ENCODE results near the gene ZNF664.
A peak's percentile ranks its signal among the peaks of the same experiment; 100 is the strongest.

Gene ZNF664

DNA sequence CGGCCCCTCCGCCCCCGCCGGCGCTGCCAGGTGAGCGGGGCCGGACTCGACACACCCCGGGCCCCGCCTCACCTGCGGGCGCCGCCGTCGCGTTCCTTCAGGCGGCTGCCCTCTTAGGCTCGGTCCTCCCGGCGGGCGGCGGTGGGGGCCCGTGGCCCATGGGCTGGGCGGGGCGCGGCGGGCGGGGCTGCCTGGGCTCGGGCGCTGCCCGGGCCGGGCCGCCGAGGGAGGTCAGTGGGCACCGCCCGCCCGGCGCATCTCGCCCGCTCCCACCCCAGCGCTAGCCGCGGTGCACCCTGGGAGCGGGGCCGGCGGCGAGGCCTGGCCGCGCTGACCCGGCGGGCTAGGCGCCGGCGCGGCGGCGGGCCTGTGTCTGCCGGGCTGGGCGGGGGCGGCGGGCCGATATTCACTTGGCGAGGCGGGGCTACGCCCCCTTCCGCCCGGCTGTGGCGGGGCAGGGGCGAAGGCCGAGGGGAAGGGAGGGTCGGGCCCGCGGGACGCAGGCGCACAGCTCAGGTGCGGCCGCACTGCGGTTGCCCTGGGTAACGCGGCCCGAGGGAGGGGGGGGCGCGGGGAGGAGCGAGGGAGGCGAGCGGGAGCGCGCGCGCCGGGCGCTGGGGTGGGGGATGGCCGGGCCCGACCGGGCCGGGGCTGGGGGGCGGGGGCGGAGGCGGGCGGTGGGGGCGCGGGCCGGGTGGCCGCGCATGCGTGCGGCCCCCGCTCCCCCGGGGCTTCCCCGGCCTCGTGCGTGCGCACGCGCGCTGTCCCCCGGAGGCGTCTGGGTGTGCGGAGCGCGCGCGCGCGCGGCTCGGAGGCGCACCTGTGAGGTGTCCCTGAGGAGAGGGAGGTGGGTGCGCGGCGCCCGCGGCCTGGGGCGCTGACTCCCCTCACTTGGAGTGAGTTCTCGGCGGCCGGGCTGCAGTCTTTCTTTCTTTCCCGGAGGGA, at the start of gene ZNF664, which contains the start of gene CCDC92:
TSS of gene ZNF664 (plus strand) at position 759 of the 945 bp plus-strand sequence. CDS start 38,930 bp downstream, outside the sequence.
TSS of gene CCDC92 (minus strand) at position 375 of the 945 bp plus-strand sequence. CDS start 28,526 bp downstream, outside the sequence.
- H3K4me1 ChIP-seq (ENCODE audit: control insufficient read depth in 2 of 2, insufficient read depth in 2 of 2, low read length in 2 of 2), result peaks cover 11 to 12% of the 10 kb centered on the region in 2 donors
- no peaks in the 10 kb centered on the region for H3K9me3 ChIP-seq (ENCODE audit: control insufficient read depth in 2 of 2, low read length in 2 of 2)
- peak within 1 kb of the TSS; percentile 82 to 90 for H3K27ac ChIP-seq (ENCODE audit: low read depth in 2 of 2, low read length in 2 of 2)
- H3K4me3 ChIP-seq (ENCODE audit: low read length in 2 of 2), result peak within 1 kb of the TSS; percentile 87 to 88
- H3K27me3 ChIP-seq (ENCODE audit: control insufficient read depth in 2 of 2, insufficient read depth in 2 of 2, low read length in 2 of 2), result no peaks in the 10 kb centered on the region
- H3K36me3 ChIP-seq (ENCODE audit: control insufficient read depth in 2 of 2, insufficient read depth in 2 of 2, low read length in 2 of 2), result peaks cover 4 to 10% of the 10 kb centered on the region in 2 donors
- H3K9ac ChIP-seq (ENCODE audit: low read depth in 1 of 2, low read length in 2 of 2), result peak within 1 kb of the TSS; percentile 85 to 87

DNA sequence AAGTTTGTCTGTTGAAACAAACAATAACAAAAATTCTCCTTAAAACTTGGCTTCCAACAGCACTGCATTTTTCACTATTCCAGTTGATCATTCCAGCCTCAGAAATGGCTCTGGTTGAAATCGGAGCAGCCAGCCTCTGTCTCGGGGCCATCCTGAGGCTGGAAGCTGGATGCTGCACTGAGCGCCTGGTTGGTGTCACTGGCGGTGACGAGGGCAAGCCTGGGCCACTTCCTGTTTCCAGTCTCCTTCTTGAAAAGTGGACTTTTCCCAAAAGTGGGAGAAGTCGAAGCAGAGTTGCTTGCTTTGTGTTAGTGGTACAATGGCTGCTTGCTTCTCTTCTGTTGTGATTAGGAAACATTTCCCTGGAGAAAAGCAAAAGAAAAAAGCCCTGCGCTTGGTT, 49.1 kb upstream of the ZNF664 start:
- H3K9ac ChIP-seq (ENCODE audit: low read depth in 1 of 2, low read length in 2 of 2), result no peak overlapping the region

DNA sequence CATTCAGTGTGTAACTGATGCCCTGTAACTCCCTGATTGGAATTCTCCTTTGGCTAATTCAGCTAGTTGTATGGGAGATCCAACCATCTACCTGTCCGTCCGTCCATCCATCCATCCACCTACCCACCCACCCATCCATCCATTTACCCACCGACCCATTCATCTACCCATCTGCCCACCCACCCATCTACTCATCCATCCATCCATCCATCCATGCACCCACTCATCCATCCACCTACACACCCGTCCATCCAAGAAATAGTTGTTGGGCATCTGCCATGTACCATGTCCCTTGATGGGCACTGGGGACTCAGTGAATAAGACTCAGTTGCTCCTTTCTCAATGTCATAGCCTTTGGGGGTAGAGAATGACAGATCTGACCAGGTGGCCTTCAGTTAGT, 48.5 kb upstream of the ZNF664 start:
- H3K9ac ChIP-seq (ENCODE audit: low read depth in 1 of 2, low read length in 2 of 2), result no peak overlapping the region
- H3K36me3 ChIP-seq (ENCODE audit: control insufficient read depth in 2 of 2, insufficient read depth in 2 of 2, low read length in 2 of 2), result no peaks in the 10 kb centered on the region
- no peak overlapping the region for H3K27ac ChIP-seq (ENCODE audit: low read depth in 2 of 2, low read length in 2 of 2)
- no peaks in the 10 kb centered on the region for H3K4me1 ChIP-seq (ENCODE audit: control insufficient read depth in 2 of 2, insufficient read depth in 2 of 2, low read length in 2 of 2)
- H3K4me3 ChIP-seq (ENCODE audit: low read length in 2 of 2), result no peak overlapping the region
- no peaks in the 10 kb centered on the region for H3K9me3 ChIP-seq (ENCODE audit: control insufficient read depth in 2 of 2, low read length in 2 of 2)
- peaks cover 0 to 6% of the 10 kb centered on the region in 2 donors for H3K27me3 ChIP-seq (ENCODE audit: control insufficient read depth in 2 of 2, insufficient read depth in 2 of 2, low read length in 2 of 2)

More for the DNA sequence above, 49.1 kb upstream of the ZNF664 start:
- Histone ChIP-seq H3K27ac (ENCODE audit: low read depth in 2 of 2, low read length in 2 of 2) (no peak overlapping the region), H3K4me1 (ENCODE audit: control insufficient read depth in 2 of 2, insufficient read depth in 2 of 2, low read length in 2 of 2) (no peaks in the 10 kb centered on the region), H3K27me3 (ENCODE audit: control insufficient read depth in 2 of 2, insufficient read depth in 2 of 2, low read length in 2 of 2) (peaks cover 0 to 6% of the 10 kb centered on the region in 2 donors), H3K4me3 (ENCODE audit: low read length in 2 of 2) (no peak overlapping the region), H3K9me3 (ENCODE audit: control insufficient read depth in 2 of 2, low read length in 2 of 2) (no peaks in the 10 kb centered on the region), H3K36me3 (ENCODE audit: control insufficient read depth in 2 of 2, insufficient read depth in 2 of 2, low read length in 2 of 2) (no peaks in the 10 kb centered on the region)

DNA sequence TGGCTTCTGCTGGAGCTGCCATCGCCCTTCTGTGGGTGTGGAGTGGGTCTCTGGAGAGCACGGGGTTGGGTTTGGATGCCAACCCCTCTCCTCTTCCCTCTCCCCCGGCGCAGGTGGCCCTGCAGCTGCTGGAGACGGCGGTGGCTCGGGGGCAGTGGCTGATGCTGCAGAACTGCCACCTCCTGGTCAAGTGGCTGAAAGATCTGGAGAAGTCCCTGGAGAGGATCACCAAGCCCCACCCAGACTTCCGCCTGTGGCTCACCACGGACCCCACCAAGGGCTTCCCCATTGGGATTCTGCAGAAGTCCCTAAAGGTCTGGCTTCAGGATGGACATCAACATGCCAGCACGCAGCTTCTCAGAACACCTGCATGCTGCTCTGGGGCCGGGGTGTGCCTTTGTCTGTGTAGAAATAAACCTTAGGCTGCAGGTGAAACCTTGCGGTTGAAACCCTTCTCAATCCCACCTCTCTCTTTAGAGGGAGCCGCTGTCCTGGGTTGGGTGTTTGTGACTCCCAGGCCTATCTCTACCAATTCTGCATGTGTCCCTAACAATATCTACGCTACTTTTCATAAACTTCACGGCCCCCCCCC, 44.6 kb upstream of the ZNF664 start:
- Histone ChIP-seq H3K9ac (ENCODE audit: low read depth in 1 of 2, low read length in 2 of 2) (no peak overlapping the region), H3K4me1 (ENCODE audit: control insufficient read depth in 2 of 2, insufficient read depth in 2 of 2, low read length in 2 of 2) (no peaks in the 10 kb centered on the region), H3K27ac (ENCODE audit: low read depth in 2 of 2, low read length in 2 of 2) (no peak overlapping the region), H3K36me3 (ENCODE audit: control insufficient read depth in 2 of 2, insufficient read depth in 2 of 2, low read length in 2 of 2) (no peaks in the 10 kb centered on the region), H3K9me3 (ENCODE audit: control insufficient read depth in 2 of 2, low read length in 2 of 2) (no peaks in the 10 kb centered on the region), H3K4me3 (ENCODE audit: low read length in 2 of 2) (no peak overlapping the region), H3K27me3 (ENCODE audit: control insufficient read depth in 2 of 2, insufficient read depth in 2 of 2, low read length in 2 of 2) (peaks cover 0 to 6% of the 10 kb centered on the region in 2 donors)

DNA sequence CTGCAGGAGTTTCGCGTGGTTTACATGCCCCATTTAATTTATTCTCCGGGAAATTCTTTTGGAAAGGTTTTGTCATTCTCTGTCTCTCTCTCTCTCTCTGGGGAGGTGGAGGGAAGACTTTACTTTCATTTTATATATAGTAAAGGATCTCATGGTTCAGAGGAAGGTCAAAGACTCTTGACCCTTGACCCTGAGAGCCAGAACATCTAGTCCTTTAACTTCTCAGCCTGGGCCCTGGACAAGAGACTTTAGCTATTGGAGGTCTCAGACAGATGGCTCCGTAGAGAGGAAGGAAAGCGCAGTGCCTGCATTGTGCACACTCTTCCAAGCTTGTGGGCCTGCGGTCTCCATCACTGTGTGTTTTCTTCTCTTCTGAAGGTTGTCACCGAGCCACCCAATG, 44.1 kb upstream of the ZNF664 start:
- Histone ChIP-seq H3K9me3 (ENCODE audit: control insufficient read depth in 2 of 2, low read length in 2 of 2) (no peaks in the 10 kb centered on the region), H3K4me3 (ENCODE audit: low read length in 2 of 2) (no peak overlapping the region), H3K36me3 (ENCODE audit: control insufficient read depth in 2 of 2, insufficient read depth in 2 of 2, low read length in 2 of 2) (no peaks in the 10 kb centered on the region)

DNA sequence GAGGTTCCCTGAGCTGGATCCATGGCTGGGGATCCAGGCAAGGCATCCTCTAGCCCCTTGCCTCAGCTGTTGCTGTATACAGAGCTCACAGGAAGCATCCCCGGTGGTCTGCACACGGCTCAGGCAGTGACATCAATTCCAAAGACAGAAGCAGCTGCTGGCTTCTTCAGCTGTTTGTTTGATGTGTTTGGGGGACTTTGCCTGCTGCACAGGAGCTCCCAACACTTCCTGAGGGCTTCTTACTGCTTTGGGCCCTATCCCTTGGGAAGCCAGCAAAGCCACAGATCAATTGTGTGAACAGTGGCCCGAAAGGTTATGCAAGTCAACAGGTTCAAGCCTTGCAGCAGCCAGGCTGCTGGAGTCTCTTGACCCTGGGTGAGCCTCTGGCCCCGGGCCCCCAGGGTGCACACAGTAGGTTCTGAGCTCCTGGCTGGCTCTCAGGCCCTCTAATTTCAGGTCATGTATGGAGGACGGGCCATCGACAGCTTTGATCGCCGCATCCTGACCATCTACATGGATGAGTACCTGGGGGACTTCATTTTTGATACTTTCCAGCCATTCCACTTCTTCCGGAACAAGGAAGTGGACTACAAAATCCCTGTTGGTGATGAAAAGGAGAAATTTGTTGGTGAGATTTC, 43.0 kb upstream of the ZNF664 start:
- H3K36me3 ChIP-seq (ENCODE audit: control insufficient read depth in 2 of 2, insufficient read depth in 2 of 2, low read length in 2 of 2), result no peaks in the 10 kb centered on the region

More for the DNA sequence above, 44.1 kb upstream of the ZNF664 start:
- no peak overlapping the region for H3K27ac ChIP-seq (ENCODE audit: low read depth in 2 of 2, low read length in 2 of 2)
- peaks cover 0 to 6% of the 10 kb centered on the region in 2 donors for H3K27me3 ChIP-seq (ENCODE audit: control insufficient read depth in 2 of 2, insufficient read depth in 2 of 2, low read length in 2 of 2)
- H3K9ac ChIP-seq (ENCODE audit: low read depth in 1 of 2, low read length in 2 of 2), result no peak overlapping the region
- no peaks in the 10 kb centered on the region for H3K4me1 ChIP-seq (ENCODE audit: control insufficient read depth in 2 of 2, insufficient read depth in 2 of 2, low read length in 2 of 2)

DNA sequence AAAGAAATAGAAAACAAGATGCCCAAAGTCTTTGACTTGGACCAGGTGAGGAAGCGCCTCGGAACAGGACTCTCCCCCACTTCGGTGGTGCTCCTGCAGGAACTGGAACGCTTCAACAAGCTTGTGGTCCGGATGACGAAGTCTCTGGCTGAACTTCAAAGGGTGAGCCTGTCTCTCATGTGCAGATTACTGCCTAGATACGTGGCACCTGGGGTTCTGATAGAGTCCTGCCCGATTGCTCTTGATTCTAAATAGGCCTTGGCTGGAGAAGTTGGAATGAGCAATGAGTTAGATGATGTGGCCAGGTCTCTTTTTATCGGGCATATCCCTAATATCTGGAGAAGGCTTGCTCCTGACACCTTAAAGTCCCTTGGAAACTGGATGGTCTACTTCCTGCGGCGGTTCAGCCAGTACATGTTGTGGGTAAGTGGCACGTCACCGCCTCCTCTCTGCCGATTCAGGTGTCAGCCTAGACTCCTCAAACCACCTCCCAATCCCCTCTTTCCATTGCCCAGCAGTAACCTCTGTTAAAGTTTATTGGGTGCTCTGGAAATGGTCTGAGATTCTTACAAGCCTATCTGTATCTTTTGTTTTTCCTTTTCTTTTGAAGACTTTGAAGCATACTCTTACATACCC, 41.2 kb upstream of the ZNF664 start:
- Histone ChIP-seq H3K27ac (ENCODE audit: low read depth in 2 of 2, low read length in 2 of 2) (no peak overlapping the region), H3K4me3 (ENCODE audit: low read length in 2 of 2) (no peak overlapping the region)

More for the DNA sequence above, 43.0 kb upstream of the ZNF664 start:
- Histone ChIP-seq H3K4me1 (ENCODE audit: control insufficient read depth in 2 of 2, insufficient read depth in 2 of 2, low read length in 2 of 2) (no peaks in the 10 kb centered on the region), H3K27ac (ENCODE audit: low read depth in 2 of 2, low read length in 2 of 2) (no peak overlapping the region), H3K4me3 (ENCODE audit: low read length in 2 of 2) (no peak overlapping the region), H3K9ac (ENCODE audit: low read depth in 1 of 2, low read length in 2 of 2) (no peak overlapping the region), H3K27me3 (ENCODE audit: control insufficient read depth in 2 of 2, insufficient read depth in 2 of 2, low read length in 2 of 2) (peaks cover 0 to 6% of the 10 kb centered on the region in 2 donors), H3K9me3 (ENCODE audit: control insufficient read depth in 2 of 2, low read length in 2 of 2) (no peaks in the 10 kb centered on the region)

DNA sequence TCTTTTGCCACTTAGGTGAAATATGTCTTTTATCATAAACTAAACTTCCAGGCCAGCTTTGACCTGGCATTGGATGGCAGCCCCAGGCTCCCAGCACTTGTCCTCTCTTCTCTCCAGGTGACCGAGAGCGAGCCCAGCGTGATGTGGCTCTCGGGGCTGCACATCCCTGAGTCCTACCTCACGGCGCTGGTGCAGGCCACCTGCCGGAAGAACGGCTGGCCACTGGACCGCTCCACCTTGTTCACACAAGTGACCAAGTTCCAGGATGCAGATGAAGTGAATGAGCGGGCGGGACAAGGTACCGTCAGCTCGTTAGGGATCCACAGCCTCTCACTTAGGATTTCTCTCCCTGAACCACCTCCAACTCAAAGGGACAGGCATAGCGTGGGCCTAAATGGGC, 39.8 kb upstream of the ZNF664 start:
- H3K36me3 ChIP-seq (ENCODE audit: control insufficient read depth in 2 of 2, insufficient read depth in 2 of 2, low read length in 2 of 2), result peaks cover 3 to 6% of the 10 kb centered on the region in 2 donors
- H3K27me3 ChIP-seq (ENCODE audit: control insufficient read depth in 2 of 2, insufficient read depth in 2 of 2, low read length in 2 of 2), result no peaks in the 10 kb centered on the region
- H3K4me1 ChIP-seq (ENCODE audit: control insufficient read depth in 2 of 2, insufficient read depth in 2 of 2, low read length in 2 of 2), result peaks cover 0 to 3% of the 10 kb centered on the region in 2 donors
- H3K9ac ChIP-seq (ENCODE audit: low read depth in 1 of 2, low read length in 2 of 2), result no peak overlapping the region
- no peak overlapping the region for H3K27ac ChIP-seq (ENCODE audit: low read depth in 2 of 2, low read length in 2 of 2)
- no peaks in the 10 kb centered on the region for H3K9me3 ChIP-seq (ENCODE audit: control insufficient read depth in 2 of 2, low read length in 2 of 2)
- H3K4me3 ChIP-seq (ENCODE audit: low read length in 2 of 2), result no peak overlapping the region

More for the DNA sequence above, 41.2 kb upstream of the ZNF664 start:
- Histone ChIP-seq H3K27me3 (ENCODE audit: control insufficient read depth in 2 of 2, insufficient read depth in 2 of 2, low read length in 2 of 2) (peaks cover 0 to 6% of the 10 kb centered on the region in 2 donors), H3K9me3 (ENCODE audit: control insufficient read depth in 2 of 2, low read length in 2 of 2) (no peaks in the 10 kb centered on the region), H3K9ac (ENCODE audit: low read depth in 1 of 2, low read length in 2 of 2) (no peak overlapping the region), H3K36me3 (ENCODE audit: control insufficient read depth in 2 of 2, insufficient read depth in 2 of 2, low read length in 2 of 2) (peaks cover 3 to 5% of the 10 kb centered on the region in 2 donors), H3K4me1 (ENCODE audit: control insufficient read depth in 2 of 2, insufficient read depth in 2 of 2, low read length in 2 of 2) (no peaks in the 10 kb centered on the region)

DNA sequence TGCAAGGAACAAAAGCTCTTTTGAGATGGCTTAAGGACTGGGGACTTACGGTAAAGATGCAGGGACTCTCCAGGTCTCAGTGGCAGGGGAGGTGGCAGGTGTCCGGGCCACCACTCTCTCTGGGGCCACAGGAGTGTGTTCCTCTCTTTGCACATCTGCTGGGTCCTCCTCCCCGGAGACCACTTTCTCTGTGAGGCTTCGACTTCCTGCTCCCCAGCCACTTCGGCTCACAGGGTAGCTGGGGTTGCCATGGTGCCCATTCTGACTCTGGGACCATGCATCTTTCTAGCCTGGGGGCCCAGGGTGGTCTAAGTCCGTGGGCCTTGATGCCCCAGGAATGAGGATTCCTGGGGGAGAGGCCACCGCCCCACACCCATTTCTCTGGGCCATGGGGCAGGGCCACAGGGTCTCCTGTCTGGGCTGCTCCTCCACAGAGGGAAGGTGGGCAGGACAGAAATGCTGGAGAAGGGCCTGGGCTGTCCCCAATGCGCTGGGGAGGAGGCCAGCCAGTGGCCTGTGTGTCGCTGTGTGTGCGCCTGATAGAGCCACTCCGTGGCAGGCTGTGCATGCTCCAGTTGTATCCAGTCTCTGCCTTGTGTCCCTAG, 38.9 kb upstream of the ZNF664 start:
- H3K9me3 ChIP-seq (ENCODE audit: control insufficient read depth in 2 of 2, low read length in 2 of 2), result no peaks in the 10 kb centered on the region
- peaks cover 3 to 6% of the 10 kb centered on the region in 2 donors for H3K36me3 ChIP-seq (ENCODE audit: control insufficient read depth in 2 of 2, insufficient read depth in 2 of 2, low read length in 2 of 2)
- no peak overlapping the region for H3K4me3 ChIP-seq (ENCODE audit: low read length in 2 of 2)
- no peaks in the 10 kb centered on the region for H3K27me3 ChIP-seq (ENCODE audit: control insufficient read depth in 2 of 2, insufficient read depth in 2 of 2, low read length in 2 of 2)
- H3K27ac ChIP-seq (ENCODE audit: low read depth in 2 of 2, low read length in 2 of 2), result no peak overlapping the region
- H3K9ac ChIP-seq (ENCODE audit: low read depth in 1 of 2, low read length in 2 of 2), result no peak overlapping the region
- peaks cover 0 to 3% of the 10 kb centered on the region in 2 donors for H3K4me1 ChIP-seq (ENCODE audit: control insufficient read depth in 2 of 2, insufficient read depth in 2 of 2, low read length in 2 of 2)

All from mucosa of rectum (tissue), 2 donors.